Esophagus muscularis mucosa (tissue), 3 donors: ENCODE results near the gene ABCA2.

ENCODE experiments used
- EP300 ChIP-seq: sonication (generic); formaldehyde crosslinking; IDR thresholded peaks from one replicate; pipeline ENCODE4 v1.6.1; 2017; ENCODE audit warnings: antibody characterized with exemption
- TF ChIP-seq, protein P1 (sequence below), 3 experiments: fragments of 200-600 bp in 2 of 3; fragments of 450-650 bp in 1 of 3; sonication (generic) in 2 of 3; IDR thresholded peaks; one replicate each; pipeline ENCODE4 v1.5.1; 2017 to 2019; ENCODE audit warnings: antibody characterized with exemption in 3 of 3, mild to moderate bottlenecking in 2 of 3, moderate library complexity in 1 of 3

DNA sequence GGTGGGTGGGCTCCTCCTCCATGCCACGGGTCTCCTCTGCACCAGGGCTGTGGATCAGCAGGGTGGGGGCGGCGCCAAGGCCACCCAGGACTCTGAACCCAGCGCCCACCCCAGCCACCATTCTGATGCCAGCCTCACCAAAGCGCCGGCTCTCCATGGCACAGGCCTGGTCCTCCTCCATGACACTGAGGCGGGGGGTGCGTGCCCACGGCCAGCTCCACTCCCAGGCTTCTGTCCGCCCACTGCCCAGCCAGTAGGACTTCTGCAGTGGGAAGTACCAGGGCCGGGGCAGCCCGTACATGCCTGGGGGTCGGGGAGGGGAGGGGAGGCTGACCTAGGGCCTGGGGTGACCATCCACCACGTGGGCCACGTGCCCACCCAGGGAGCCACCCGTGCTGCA, 11.6 kb downstream of the ABCA2 start:
- TF ChIP-seq, protein P1, sequence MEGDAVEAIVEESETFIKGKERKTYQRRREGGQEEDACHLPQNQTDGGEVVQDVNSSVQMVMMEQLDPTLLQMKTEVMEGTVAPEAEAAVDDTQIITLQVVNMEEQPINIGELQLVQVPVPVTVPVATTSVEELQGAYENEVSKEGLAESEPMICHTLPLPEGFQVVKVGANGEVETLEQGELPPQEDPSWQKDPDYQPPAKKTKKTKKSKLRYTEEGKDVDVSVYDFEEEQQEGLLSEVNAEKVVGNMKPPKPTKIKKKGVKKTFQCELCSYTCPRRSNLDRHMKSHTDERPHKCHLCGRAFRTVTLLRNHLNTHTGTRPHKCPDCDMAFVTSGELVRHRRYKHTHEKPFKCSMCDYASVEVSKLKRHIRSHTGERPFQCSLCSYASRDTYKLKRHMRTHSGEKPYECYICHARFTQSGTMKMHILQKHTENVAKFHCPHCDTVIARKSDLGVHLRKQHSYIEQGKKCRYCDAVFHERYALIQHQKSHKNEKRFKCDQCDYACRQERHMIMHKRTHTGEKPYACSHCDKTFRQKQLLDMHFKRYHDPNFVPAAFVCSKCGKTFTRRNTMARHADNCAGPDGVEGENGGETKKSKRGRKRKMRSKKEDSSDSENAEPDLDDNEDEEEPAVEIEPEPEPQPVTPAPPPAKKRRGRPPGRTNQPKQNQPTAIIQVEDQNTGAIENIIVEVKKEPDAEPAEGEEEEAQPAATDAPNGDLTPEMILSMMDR (IDR thresholded peaks at IDR 0.05) = no peak
- no peak for TF ChIP-seq EP300
